Lower lobe of right lung (tissue), 2 donors: ENCODE results near the gene PGPEP1. TPM values are rescaled to one million over a fixed set of nuclear protein-coding genes. Genes with fewer than 3 reads are reported as not detected.
"Not testable (repeated sequence)": the region's sequence is repeated elsewhere in the genome, so short reads cannot be mapped to it uniquely, and the experiment has no call there.

Experiments used
- ATAC-seq, 2 donors: fragments of 200-7000 bp; cut with Tn5 transposase; one replicate each; pipeline ENCODE4 v1.9.1; 2020 to 2022; ENCODE audit warnings: mild to moderate bottlenecking in 2 of 2, moderate library complexity in 2 of 2
- DNase-seq: peaks from one replicate; pipeline ENCODE4 v3.0.0-alpha.2; 2020
- H3K27ac ChIP-seq: fragments of 200-600 bp; one replicate; pipeline ENCODE4 v1.8.0; 2022
- H3K27me3 ChIP-seq: fragments of 200-600 bp; one replicate; pipeline ENCODE4 v1.8.0; 2022; ENCODE audit warnings: low read depth
- H3K36me3 ChIP-seq: fragments of 200-600 bp; one replicate; pipeline ENCODE4 v1.8.0; 2022; ENCODE audit warnings: mild to moderate bottlenecking
- H3K4me1 ChIP-seq: fragments of 200-600 bp; one replicate; pipeline ENCODE4 v1.8.0; 2022
- H3K4me3 ChIP-seq: fragments of 200-600 bp; one replicate; pipeline ENCODE4 v1.8.0; 2022; ENCODE audit warnings: mild to moderate bottlenecking
- H3K9me3 ChIP-seq: fragments of 200-600 bp; one replicate; pipeline ENCODE4 v1.8.0; 2022
- intact Hi-C: fragments of 100-400 bp; cut with DNase I; formaldehyde crosslinking; loops from one replicate; pipeline ENCODE4 v1.11.0; 2022
- total RNA-seq: library from RNA; stranded (reverse); fragmentation: NEBNext Ultra II Directional; extraction: Animal tissue kit (Norgen Biotek cat#: 25700); gene quantifications from one replicate; pipeline ENCODE4 v1.2.1, GENCODE V29; 2021
- TF ChIP-seq, protein P1 (sequence below): fragments of 200-600 bp; IDR thresholded peaks from one replicate; pipeline ENCODE4 v1.8.0; 2022; ENCODE audit warnings: antibody characterized with exemption, mild to moderate bottlenecking
- donor health status: DM: no; HTN: yes; CAD: no; lungs with severe emphysema.

The PGPEP1 gene
- total RNA-seq, 1 donor from 2014 or later, result 40.9 TPM

DNA sequence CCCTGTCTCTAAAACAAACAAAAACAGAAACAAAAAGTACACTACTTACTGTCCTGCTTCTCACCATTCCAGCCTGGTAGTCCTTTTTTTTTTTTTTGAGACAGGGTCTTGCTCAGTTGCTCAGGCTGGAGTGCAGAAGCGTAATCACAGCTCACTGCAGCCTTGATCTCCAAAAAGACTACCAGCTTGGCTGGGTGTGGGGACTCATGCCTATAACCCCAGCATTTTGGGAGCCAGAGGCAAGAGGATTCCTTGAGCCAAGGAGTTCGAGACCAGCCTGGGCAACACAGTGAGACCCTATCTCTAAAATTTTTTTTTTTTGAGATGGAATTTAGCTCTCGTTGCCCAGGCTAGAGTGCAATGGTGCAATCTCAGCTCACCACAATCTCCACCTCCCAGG is 40.4 kb downstream of the PGPEP1 start:
- no peak for ATAC-seq
- H3K4me1 ChIP-seq, result peaks cover 56% of the 10 kb centered on the region
- no peaks in the 10 kb centered on the region for H3K36me3 ChIP-seq
- intact Hi-C loops, result no loop called here
- TF ChIP-seq, protein P1, sequence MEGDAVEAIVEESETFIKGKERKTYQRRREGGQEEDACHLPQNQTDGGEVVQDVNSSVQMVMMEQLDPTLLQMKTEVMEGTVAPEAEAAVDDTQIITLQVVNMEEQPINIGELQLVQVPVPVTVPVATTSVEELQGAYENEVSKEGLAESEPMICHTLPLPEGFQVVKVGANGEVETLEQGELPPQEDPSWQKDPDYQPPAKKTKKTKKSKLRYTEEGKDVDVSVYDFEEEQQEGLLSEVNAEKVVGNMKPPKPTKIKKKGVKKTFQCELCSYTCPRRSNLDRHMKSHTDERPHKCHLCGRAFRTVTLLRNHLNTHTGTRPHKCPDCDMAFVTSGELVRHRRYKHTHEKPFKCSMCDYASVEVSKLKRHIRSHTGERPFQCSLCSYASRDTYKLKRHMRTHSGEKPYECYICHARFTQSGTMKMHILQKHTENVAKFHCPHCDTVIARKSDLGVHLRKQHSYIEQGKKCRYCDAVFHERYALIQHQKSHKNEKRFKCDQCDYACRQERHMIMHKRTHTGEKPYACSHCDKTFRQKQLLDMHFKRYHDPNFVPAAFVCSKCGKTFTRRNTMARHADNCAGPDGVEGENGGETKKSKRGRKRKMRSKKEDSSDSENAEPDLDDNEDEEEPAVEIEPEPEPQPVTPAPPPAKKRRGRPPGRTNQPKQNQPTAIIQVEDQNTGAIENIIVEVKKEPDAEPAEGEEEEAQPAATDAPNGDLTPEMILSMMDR, result no peak
- H3K4me3 ChIP-seq, result no peak overlapping the region
- DNase-seq, result no peak
- no peaks in the 10 kb centered on the region for H3K27me3 ChIP-seq
- H3K9me3 ChIP-seq, result no peaks in the 10 kb centered on the region
- H3K27ac ChIP-seq, result peak overlapping the region; percentile 70

DNA sequence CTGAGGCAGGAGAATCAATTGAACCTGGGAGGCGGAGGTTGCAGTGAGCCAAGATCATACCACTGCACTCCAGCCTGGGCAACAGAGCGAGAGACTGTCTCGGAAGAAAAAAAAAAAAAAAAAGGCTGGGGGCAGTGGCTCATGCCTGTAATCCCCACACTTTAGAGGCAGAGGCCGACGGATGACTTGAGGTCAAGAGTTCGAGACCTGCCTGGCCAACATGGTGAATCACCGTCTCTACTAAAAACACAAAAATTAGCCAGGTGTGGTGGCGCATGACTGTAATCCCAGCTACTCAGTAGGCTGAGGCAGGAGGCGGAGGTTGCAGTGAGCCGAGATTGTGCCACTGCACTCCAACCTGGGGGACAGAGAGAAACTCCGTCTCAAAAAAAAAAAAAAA is 43.2 kb downstream of the PGPEP1 start:
- ATAC-seq, H3K27me3 ChIP-seq, H3K36me3 ChIP-seq, H3K9me3 ChIP-seq, DNase-seq, intact Hi-C loops, H3K4me3 ChIP-seq, H3K27ac ChIP-seq: not testable (repeated sequence)
- H3K4me1 ChIP-seq, result peaks cover 59% of the 10 kb centered on the region

DNA sequence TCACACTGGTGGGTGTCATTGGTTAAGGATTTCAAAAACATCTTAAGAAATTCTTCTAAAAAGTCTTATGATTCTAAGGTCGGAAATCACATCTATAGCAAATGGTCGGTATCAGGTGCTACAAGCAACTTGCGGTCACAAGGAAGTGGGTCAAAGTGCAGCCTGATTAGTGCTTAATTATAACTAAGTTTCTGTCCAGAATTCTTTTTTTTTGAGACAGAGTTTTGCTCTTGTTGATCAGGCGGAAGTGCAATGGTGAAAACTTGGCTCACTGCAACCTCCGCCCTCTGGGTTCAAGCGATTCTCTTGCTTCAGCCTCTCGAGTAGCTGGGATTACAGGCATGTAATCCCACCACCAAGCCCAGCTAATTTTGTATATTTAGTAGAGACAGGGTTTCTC is 44.4 kb downstream of the PGPEP1 start:
- Histone ChIP-seq H3K9me3 (no peaks in the 10 kb centered on the region), H3K27me3 (no peaks in the 10 kb centered on the region), H3K4me1 (peaks cover 60% of the 10 kb centered on the region), H3K4me3 (no peak overlapping the region), H3K36me3 (peaks cover 3% of the 10 kb centered on the region), H3K27ac (no peak overlapping the region)
- TF ChIP-seq, protein P1, result no peak
- DNase-seq (no peak), ATAC-seq (no peak)
- intact Hi-C loops, result no loop called here

DNA sequence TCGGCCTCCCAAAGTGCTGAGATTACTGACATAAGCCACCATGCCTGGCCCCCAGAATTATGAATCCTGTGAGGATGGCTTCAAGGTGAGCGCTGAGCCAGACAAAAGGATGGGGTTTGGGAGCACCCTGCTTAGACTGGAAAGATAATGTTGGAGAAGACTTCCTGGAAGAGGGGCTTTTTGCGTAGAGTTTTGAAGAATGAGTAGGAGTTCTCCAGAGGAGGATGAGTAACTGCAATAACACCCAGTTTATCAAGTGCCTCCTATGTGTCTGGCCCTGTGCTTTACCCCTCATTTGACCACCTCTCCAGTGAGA is 44.9 kb downstream of the PGPEP1 start:
- no peak for ATAC-seq

DNA sequence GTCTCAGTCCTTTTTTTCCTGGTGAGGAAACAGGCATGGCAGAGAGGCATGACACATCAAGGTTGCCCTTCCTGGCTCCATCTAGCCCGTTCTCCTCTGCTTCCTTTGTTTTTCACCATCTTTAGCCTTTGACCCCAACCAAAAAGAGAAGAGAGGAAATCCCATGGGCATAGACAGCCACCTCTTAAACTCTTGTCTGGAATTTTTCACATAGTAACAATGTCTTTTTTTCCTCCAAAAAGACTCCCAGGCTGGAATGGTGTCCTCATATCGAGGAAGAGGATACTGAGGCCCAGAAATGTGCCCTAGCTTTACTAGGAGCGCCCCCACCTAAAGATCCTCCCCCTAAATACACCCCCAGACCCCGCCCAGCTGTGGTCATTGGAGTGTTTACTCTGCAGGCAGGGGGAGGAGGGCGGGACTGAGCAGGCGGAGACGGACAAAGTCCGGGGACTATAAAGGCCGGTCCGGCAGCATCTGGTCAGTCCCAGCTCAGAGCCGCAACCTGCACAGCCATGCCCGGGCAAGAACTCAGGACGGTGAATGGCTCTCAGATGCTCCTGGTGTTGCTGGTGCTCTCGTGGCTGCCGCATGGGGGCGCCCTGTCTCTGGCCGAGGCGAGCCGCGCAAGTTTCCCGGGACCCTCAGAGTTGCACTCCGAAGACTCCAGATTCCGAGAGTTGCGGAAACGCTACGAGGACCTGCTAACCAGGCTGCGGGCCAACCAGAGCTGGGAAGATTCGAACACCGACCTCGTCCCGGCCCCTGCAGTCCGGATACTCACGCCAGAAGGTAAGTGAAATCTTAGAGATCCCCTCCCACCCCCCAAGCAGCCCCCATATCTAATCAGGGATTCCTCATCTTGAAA is 45.5 kb downstream of the PGPEP1 start, which contains the start of gene GDF15:
Gene GDF15 (plus strand): TSS at position 484 of the 868 bp plus-strand sequence. CDS start 32 bp downstream, at position 516.
- Histone ChIP-seq H3K27ac (peak within 1 kb of the TSS; percentile 55), H3K36me3 (peaks cover 7% of the 10 kb centered on the region), H3K4me1 (peaks cover 48% of the 10 kb centered on the region), H3K4me3 (peak within 1 kb of the TSS; percentile 53), H3K9me3 (no peaks in the 10 kb centered on the region), H3K27me3 (no peaks in the 10 kb centered on the region)
- TF ChIP-seq, protein P1, result peak; percentile 65
- ATAC-seq, result peak; percentile 70 to 87
- intact Hi-C loops, result no loop called here
- peak; percentile 88 for DNase-seq

More for the DNA sequence above, 44.9 kb downstream of the PGPEP1 start:
- intact Hi-C loops, result no loop called here
- DNase-seq, result no peak
- TF ChIP-seq, protein P1, result no peak
- Histone ChIP-seq H3K4me1 (peaks cover 54% of the 10 kb centered on the region), H3K36me3 (peaks cover 7% of the 10 kb centered on the region), H3K27ac (peak overlapping the region; percentile 55), H3K4me3 (no peak overlapping the region), H3K27me3 (no peaks in the 10 kb centered on the region), H3K9me3 (no peaks in the 10 kb centered on the region)

DNA sequence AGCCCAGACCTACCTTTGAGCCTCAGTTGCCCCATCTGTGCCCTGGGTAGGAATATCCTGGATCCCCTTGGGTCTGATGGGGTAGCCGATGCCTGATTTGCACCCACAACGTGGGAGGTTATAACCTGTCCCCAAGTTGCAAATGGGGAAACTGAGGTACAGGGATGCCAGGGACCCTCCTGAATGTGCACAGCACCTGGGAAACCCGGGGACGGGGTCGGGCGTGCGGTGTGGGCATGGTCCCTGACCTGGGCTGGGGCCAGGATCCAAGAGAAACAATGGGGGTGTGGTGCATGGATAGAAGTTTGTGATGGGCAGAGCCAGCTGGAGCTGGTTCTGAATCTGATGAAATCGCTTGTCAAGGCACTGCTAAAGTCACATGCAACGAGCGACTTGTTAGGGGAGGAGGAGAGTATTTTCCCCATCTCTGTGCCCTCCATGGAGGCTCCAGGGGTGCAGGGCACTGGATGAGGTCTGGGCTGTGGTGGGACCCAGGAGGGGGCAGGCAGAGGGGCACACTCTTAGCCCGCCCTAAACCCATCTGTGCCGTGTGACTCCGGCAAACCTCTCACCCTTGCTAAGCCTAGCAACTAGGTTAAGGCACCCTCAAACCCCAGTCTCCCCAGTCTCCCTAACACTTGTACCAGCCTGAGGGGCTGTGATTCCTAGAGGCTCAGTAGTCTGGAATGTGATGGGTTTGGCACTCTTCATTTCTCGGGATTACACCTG is 46.3 kb downstream of the PGPEP1 start:
- peak overlapping the region; percentile 55 for H3K27ac ChIP-seq

More for the DNA sequence above, 46.3 kb downstream of the PGPEP1 start:
- TF ChIP-seq, protein P1, result no peak
- DNase-seq, result no peak
- Histone ChIP-seq H3K4me3 (peak overlapping the region; percentile 53), H3K9me3 (no peaks in the 10 kb centered on the region), H3K4me1 (peaks cover 44% of the 10 kb centered on the region), H3K36me3 (peaks cover 7% of the 10 kb centered on the region), H3K27me3 (no peaks in the 10 kb centered on the region)
- intact Hi-C loops, result no loop called here
- ATAC-seq, result no peak
